Muscle of leg (tissue), 11 donors: Measurements from ENCODE around the gene IQCF5. TPM values are rescaled to one million over a fixed set of nuclear protein-coding genes. Genes with fewer than 3 reads are reported as not detected.

Source experiments
- DNase-seq: peaks from one replicate; pipeline ENCODE4 v3.0.0; 2013
- H3K27ac ChIP-seq: one replicate; pipeline ENCODE4 v1.5.1; 2013; ENCODE audit warnings: mild to moderate bottlenecking, low read length, control low read depth
- H3K27me3 ChIP-seq: one replicate; pipeline ENCODE4 v1.6.1; 2013; ENCODE audit warnings: low read length; ENCODE audit not compliant: control insufficient read depth, insufficient read depth
- H3K36me3 ChIP-seq: one replicate; pipeline ENCODE4 v1.6.1; 2013; ENCODE audit warnings: low read length; ENCODE audit not compliant: control insufficient read depth, insufficient read depth
- H3K4me1 ChIP-seq: one replicate; pipeline ENCODE4 v1.6.1; 2013; ENCODE audit warnings: low read length; ENCODE audit not compliant: control insufficient read depth, insufficient read depth
- H3K4me3 ChIP-seq: one replicate; pipeline ENCODE4 v1.5.1; 2013; ENCODE audit warnings: low read length, control low read depth
- H3K9me3 ChIP-seq: replicated peaks from 2 replicates; pipeline ENCODE4 v1.6.1; 2013; ENCODE audit warnings: low read depth, low read length; ENCODE audit not compliant: control insufficient read depth
- WGBS: methylation state at CpG from one replicate; pipeline ENCODE4 v1.1.5; 2013; ENCODE audit warnings: missing lambda C conversion rate; ENCODE audit not compliant: insufficient coverage; 5-methylcytosine and 5-hydroxymethylcytosine counted together
- polyA plus RNA-seq, 8 donors: library from polyadenylated mRNA; unstranded; fragments of 120-200 nt; gene quantifications; one replicate each; pipeline versions ENCODE4 v1.2.1 to v1.2.3, GENCODE V29; 2013; ENCODE audit warnings: inconsistent platforms in 1 of 8, low replicate concordance in 1 of 8; ENCODE audit not compliant: insufficient read length in 8 of 8, insufficient read depth in 1 of 8
- total RNA-seq: library from RNA; stranded (reverse); fragments of 120-200 nt; gene quantifications from one replicate; pipeline ENCODE4 v1.2.4, GENCODE V29; 2013

The IQCF5 gene
- total and polyA plus RNA-seq, 9 donors = not detected

- no peaks in the 10 kb centered on the region for H3K36me3 ChIP-seq
- H3K4me3 ChIP-seq = no peak overlapping the region
- DNase-seq = no peak
- 86% methylated on average over 1 of the region's 1 CpG for WGBS
- H3K4me1 ChIP-seq = no peaks in the 10 kb centered on the region
- no peak overlapping the region for H3K27ac ChIP-seq
- H3K9me3 ChIP-seq = peaks cover 4% of the 10 kb centered on the region
- H3K27me3 ChIP-seq = peaks cover 2% of the 10 kb centered on the region
Observed at GRCh38 chr3:51828297-51828696, 47.1 kb downstream of the IQCF5 start.

Other genes starting within 250 kb of the IQCF5 start
- 25.4 TPM for gene TEX264, start 204.3 kb downstream of the IQCF5 start, total RNA-seq
- 10 to 100 TPM; 21.4 to 24.7 (median 22.4) TPM for gene TEX264, start 204.3 kb downstream of the IQCF5 start, polyA plus RNA-seq
- 0.31 TPM for gene GRM2, start 168.5 kb downstream of the IQCF5 start, total RNA-seq
- under 1 TPM; 0.36 to 0.78 (median 0.54) TPM for gene GRM2, start 168.5 kb downstream of the IQCF5 start, polyA plus RNA-seq
- gene IQCF6, start 96.4 kb downstream of the IQCF5 start, total RNA-seq = not detected
- gene IQCF6, start 96.4 kb downstream of the IQCF5 start, polyA plus RNA-seq = not detected
- gene IQCF2, start 14.0 kb downstream of the IQCF5 start, total RNA-seq = not detected
- gene IQCF2, start 14.0 kb downstream of the IQCF5 start, polyA plus RNA-seq = under 1 TPM in 1 of 8 donors, not detected in 7; 0.30 TPM
- gene IQCF1, start 27.8 kb upstream of the IQCF5 start, total RNA-seq = not detected
- not detected for gene IQCF1, start 27.8 kb upstream of the IQCF5 start, polyA plus RNA-seq
- 15.3 TPM for gene RRP9, start 66.3 kb upstream of the IQCF5 start, total RNA-seq
- 10 to 100 TPM; 14.1 to 18.3 (median 16.4) TPM for gene RRP9, start 66.3 kb upstream of the IQCF5 start, polyA plus RNA-seq
- gene PARP3, start 66.8 kb upstream of the IQCF5 start, total RNA-seq = 5.6 TPM
- gene PARP3, start 66.8 kb upstream of the IQCF5 start, polyA plus RNA-seq = 1 to 10 TPM; 5.0 to 8.3 (median 6.3) TPM
- 0.13 TPM for gene GPR62, start 79.8 kb upstream of the IQCF5 start, total RNA-seq
- gene GPR62, start 79.8 kb upstream of the IQCF5 start, polyA plus RNA-seq = under 1 TPM; 0.18 to 0.59 (median 0.52) TPM
- 48.0 TPM for gene PCBP4, start 91.9 kb upstream of the IQCF5 start, total RNA-seq
- 10 to 100 TPM; 61.8 to 91.3 (median 74.4) TPM for gene PCBP4, start 91.9 kb upstream of the IQCF5 start, polyA plus RNA-seq
- 11.8 TPM for gene ABHD14B, start 98.4 kb upstream of the IQCF5 start, total RNA-seq
- gene ABHD14B, start 98.4 kb upstream of the IQCF5 start, polyA plus RNA-seq = 10 to 100 TPM; 18.5 to 30.2 (median 23.6) TPM
- gene ABHD14A, start 99.5 kb upstream of the IQCF5 start, total RNA-seq = 15.9 TPM
- 10 to 100 TPM; 11.1 to 17.6 (median 13.8) TPM for gene ABHD14A, start 99.5 kb upstream of the IQCF5 start, polyA plus RNA-seq
- gene ACY1, start 107.9 kb upstream of the IQCF5 start, total RNA-seq = 13.8 TPM
- gene ACY1, start 107.9 kb upstream of the IQCF5 start, polyA plus RNA-seq = 10 to 100 TPM; 10.2 to 20.7 (median 13.9) TPM
- gene RPL29, start 120.3 kb upstream of the IQCF5 start, total RNA-seq = 2,497 TPM
- gene RPL29, start 120.3 kb upstream of the IQCF5 start, polyA plus RNA-seq = 1,000 to 10,000 TPM; 2,610 to 3,484 (median 2,959) TPM
- gene DUSP7, start 181.0 kb upstream of the IQCF5 start, total RNA-seq = 14.0 TPM
- 10 to 100 TPM; 19.2 to 32.5 (median 26.5) TPM for gene DUSP7, start 181.0 kb upstream of the IQCF5 start, polyA plus RNA-seq